GM10266 (cell line): Measurements from ENCODE around the gene SS18L1.
A peak's percentile ranks its signal among the peaks of the same experiment; 100 is the strongest.

Source experiments
- DNase-seq: peaks from one replicate; pipeline ENCODE4 v3.0.0; 2012; ENCODE audit errors: extremely low spot score
- CTCF ChIP-seq: IDR thresholded peaks from 2 replicates; pipeline ENCODE4 v1.5.1; 2012; ENCODE audit warnings: mild to moderate bottlenecking, low read depth; ENCODE audit not compliant: control insufficient read depth, insufficient read depth; ENCODE audit errors: missing control alignments

Gene SS18L1

GRCh38 chr20:62155428-62156253, 12.1 kb downstream of the SS18L1 start:
- no peak for DNase-seq
- no peak for TF ChIP-seq CTCF

- no peak for DNase-seq
- no peak for TF ChIP-seq CTCF
Observed at GRCh38 chr20:62156254-62156556, 12.6 kb downstream of the SS18L1 start.

- peak; percentile 71 for TF ChIP-seq CTCF
- DNase-seq, result peak; percentile 88
Observed at GRCh38 chr20:62156592-62157386, 13.2 kb downstream of the SS18L1 start.

- TF ChIP-seq CTCF, result no peak
- no peak for DNase-seq
Observed at GRCh38 chr20:62157387-62158087, 14.0 kb downstream of the SS18L1 start.

GRCh38 chr20:62158088-62158400, 14.5 kb downstream of the SS18L1 start:
- no peak for TF ChIP-seq CTCF
- no peak for DNase-seq

GRCh38 chr20:62158541-62158940, 15.0 kb downstream of the SS18L1 start:
- no peak for DNase-seq
- TF ChIP-seq CTCF, result no peak
